Transverse colon (tissue), 3 donors: Measurements from ENCODE around the gene SCN2A.

Source experiments
- CTCF ChIP-seq, 5 experiments: fragments of 200-600 bp in 3 of 5; fragments of 450-650 bp in 2 of 5; sonication (generic) in 3 of 5; IDR thresholded peaks; 1 replicate in 2 of 5; 2 replicates in 3 of 5; pipeline ENCODE4 v1.5.1; 2016 to 2017; ENCODE audit warnings: antibody characterized with exemption in 5 of 5, inconsistent platforms in 3 of 5, mild to moderate bottlenecking in 2 of 5, moderate library complexity in 1 of 5
- POLR2A ChIP-seq: fragments of 450-650 bp; IDR thresholded peaks from one replicate; pipeline ENCODE4 v1.6.1; 2016; ENCODE audit warnings: antibody characterized with exemption, mild to moderate bottlenecking, moderate library complexity

DNA sequence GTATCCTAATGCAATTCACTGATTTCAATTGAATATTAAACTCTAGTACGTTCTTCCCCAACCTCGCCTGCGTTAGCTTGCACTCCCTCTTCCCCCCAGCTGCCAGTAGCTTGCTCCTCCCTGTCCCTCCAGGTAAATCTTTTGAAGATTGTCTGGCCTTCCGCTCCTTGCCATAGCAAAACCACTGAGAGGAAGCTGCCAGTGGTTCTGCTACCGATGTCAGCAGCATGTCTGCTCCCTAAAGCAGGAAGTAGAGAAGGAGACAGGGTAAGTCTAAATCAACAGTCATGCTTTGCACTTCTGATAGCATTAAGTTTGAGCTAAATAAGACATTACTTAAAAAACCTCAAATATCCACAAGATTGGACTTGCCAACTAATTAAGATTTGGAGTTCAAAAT lies 89.1 kb downstream of the SCN2A start:
- TF ChIP-seq CTCF (IDR thresholded peaks at IDR 0.05) (no peak), POLR2A (no peak)
